Fibroblast of the aortic adventitia (primary cell): Measurements from ENCODE around the gene DPY19L3. TPM values are rescaled to one million over a fixed set of nuclear protein-coding genes. Genes with fewer than 3 reads are reported as not detected.
A peak's percentile ranks its signal among the peaks of the same experiment; 100 is the strongest.

ENCODE experiments used
- DNase-seq: peaks from one replicate; pipeline ENCODE4 v3.0.0-alpha.2; 2010; ENCODE audit warnings: low read depth
- H3K4me3 ChIP-seq: 2 replicates; pipeline ENCODE4 v1.5.1; 2011; ENCODE audit warnings: low read depth, mild to moderate bottlenecking, control low read depth, low read length, moderate library complexity
- CTCF ChIP-seq: IDR thresholded peaks from 2 replicates; pipeline ENCODE4 v1.5.1; 2011; ENCODE audit warnings: mild to moderate bottlenecking, low read length, control low read depth, inconsistent platforms; ENCODE audit not compliant: insufficient read depth
- total RNA-seq: library from RNA; depleted of rRNA; stranded (reverse); fragments of >200 nt; gene quantifications from 2 replicates; pipeline ENCODE4 v1.2.3, GENCODE V29; 2012; ENCODE audit warnings: low replicate concordance

DPY19L3 gene
- total RNA-seq, 1 donor, result 36.2 TPM

DNA sequence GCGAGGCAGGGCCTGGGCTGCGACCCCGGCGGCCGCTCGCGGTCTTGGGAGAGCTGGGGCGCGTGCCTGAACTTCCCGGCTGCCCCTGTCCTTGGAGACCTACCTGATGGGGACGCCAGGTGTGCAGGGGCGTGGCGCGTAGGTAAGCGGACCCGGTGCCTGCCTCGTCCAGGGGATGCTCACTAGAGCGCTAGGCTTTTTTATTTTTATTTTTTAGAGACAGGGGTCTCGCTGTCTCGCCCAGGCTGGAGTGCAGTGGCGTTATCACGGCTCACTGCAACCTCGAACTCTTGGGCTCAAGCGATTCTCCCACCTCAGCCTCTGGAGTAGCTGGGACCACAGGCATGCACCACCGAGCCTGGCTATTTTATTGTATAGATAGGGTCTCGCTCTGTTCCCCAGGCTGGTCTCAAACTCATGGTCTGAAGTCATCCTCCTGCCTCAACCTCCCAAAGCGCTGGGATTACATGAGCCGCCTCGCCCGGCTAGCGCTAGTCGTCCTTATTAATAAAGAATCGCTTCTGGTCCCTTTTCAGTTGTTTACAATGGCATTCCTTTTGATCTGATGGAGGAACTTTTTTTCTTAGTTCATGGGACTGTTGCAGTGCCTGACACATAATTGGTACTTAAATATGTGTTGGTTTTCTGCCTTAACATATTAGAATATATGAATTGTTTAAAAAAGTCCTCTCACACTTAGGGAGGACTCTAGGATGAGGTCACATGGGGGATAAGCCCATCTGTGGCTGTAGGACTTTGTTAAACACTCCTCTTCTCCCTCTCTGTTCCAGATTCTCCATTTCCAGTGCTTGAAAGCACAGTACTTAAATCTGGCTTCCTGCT is 812 bp downstream of the DPY19L3 start:
- peak; percentile 24 for DNase-seq
- TF ChIP-seq CTCF, result no peak
- H3K4me3 ChIP-seq, result peak overlapping the region; percentile 94

GRCh38 chr19:32407004-32407992 is 1.7 kb downstream of the DPY19L3 start:
- DNase-seq, result peak; percentile 40
- H3K4me3 ChIP-seq, result peak overlapping the region; percentile 94
- no peak for TF ChIP-seq CTCF

DNA sequence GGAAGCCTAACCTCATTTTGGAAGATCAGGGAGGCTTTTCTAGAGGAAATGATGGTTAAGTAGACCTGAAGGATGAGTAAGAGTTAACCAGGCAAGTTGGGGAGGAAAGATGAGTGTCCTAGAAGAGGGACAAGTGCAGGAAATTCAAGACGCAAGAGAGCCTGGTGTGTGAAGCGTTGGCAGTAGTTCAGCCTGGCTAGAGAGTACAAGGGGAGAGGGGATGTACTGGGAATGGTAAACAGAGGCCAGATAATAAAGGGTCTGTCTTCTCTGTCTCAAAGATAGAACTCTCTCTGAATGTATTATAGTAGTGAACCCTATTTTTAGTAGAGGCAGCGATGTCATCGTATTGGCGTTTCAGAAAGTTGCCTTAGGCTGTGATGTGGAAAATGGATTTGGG is 9.7 kb downstream of the DPY19L3 start:
- no peak for DNase-seq
- no peak for TF ChIP-seq CTCF

GRCh38 chr19:32415669-32416068 is 10.1 kb downstream of the DPY19L3 start:
- DNase-seq, result no peak
- no peak for TF ChIP-seq CTCF
- H3K4me3 ChIP-seq, result no peak overlapping the region

More for the DNA sequence above, 9.7 kb downstream of the DPY19L3 start:
- H3K4me3 ChIP-seq, result no peak overlapping the region

DNA sequence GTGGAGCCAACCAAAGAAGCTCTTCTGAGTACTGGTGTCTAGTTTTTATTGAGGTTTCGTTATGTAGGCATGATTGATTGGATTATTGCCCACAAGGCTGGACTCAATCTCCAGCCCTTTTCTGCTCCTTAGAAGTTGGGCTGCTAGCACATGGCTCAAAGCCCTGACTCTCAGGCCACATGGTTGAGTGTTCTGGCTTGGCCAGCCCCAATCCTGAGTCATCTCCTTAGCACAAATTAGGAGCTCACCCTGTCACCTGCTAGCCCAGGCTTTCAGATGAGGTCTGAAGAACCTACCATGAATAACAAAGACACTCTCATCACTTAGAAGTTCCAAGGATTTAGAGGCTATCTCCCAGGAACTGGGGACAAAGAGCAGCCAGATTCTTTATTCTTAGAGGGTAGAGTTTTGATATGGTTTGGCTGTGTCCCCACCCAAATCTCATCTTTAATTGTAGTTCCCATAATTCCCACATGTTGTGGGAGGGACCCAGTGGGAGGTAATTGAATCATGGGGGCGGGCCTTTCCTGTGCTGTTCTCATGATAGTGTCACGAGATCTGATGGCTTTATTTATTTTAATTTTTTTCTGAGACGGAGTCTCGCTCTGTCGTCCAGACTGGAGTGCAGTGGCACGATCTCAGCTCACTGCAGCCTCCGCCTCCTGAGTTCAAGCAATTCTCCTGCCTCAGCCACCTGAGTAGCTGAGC is 11.3 kb downstream of the DPY19L3 start:
- no peak overlapping the region for H3K4me3 ChIP-seq
- TF ChIP-seq CTCF, result no peak
- peak; percentile 55 for DNase-seq

GRCh38 chr19:32418155-32418554 is 12.6 kb downstream of the DPY19L3 start:
- no peak for DNase-seq
- no peak overlapping the region for H3K4me3 ChIP-seq
- TF ChIP-seq CTCF, result no peak
